ENCODE results near the gene CARD9. TPM values are rescaled to one million over a fixed set of nuclear protein-coding genes. Genes with fewer than 3 reads are reported as not detected.

CARD9 gene
- total RNA-seq, 1 experiment from 2014 or later, result 1.1 TPM

DNA sequence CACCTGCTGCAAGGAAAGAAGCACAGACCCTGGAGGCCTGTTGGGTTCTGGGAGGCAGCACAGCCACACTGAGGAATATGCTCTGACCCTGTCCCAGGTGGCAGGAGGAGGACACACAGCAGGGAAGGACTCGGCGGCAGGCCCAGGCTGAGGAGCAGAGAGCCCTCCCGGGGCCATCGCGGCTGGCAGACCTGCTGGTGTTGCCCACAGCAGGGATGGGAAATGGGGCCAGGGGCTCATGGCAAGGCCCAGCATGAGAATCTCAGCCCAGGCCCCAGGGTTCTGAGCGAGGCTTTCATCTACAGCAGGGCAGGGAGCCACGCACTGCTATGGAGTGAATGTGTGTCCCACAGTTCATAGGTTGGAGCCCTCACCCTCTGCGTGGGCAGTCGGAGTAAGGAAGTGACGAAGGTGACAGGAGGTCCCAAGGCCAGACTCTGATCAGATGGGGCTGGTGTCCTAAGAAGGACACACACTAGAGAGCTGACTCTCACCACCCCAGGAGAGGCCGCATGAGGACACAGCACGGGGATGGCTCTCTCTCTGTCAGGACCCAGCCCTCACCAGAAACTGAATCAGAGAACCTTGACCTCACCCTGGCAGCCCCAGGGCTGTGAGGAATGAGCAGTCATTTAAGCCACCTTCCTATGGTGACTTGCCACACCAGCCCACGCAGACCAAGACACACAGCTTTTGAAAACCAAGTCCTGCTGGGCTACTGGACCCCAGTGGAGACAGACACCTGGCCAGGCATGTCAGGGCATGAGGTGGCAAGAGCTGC, 56.4 kb downstream of the CARD9 start:
- DNase-seq, result no peak
- H3K9me2 ChIP-seq (replicated peaks; ENCODE audit: low read length), result no peaks in the 10 kb centered on the region
- CTCF ChIA-PET, result no interaction called here

DNA sequence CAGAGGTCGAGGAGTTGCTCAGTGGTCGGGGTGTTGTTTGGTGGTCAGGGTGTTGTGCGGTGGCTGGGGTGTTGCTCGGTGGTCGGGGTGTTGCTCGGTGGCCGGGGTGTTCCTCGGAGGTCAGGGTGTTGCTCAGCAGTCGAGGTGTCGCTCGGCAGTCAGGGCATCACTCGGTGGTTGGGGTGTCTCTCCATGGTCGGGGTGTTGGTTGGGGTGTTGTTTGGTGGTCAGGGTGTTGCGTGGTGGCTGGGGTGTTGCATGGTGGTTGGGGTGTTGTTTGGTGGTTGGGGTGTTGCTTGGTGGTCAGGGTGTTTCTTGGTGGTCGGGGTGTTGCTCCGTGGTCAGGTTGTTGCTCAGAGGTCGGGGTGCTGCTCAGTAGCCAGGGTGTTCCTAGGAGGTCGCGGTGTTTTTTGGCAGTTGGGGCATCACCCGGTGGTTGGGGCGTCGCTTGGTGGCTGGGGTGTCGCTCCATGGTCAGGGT, 57.2 kb downstream of the CARD9 start:
- Histone ChIP-seq H3K27ac (ENCODE audit: low read length) (no peak overlapping the region), H3K4me1 (ENCODE audit: insufficient read depth, low read length) (no peaks in the 10 kb centered on the region), H3K27me3 (ENCODE audit: low read length) (no peaks in the 10 kb centered on the region), H3K9ac (ENCODE audit: low read length) (no peak overlapping the region), H3K36me3 (ENCODE audit: low read depth, low read length) (no peaks in the 10 kb centered on the region), H3F3A (ENCODE audit: low read length, unreplicated experiment) (no peaks in the 10 kb centered on the region), H3K9me2 (replicated peaks; ENCODE audit: low read length) (no peaks in the 10 kb centered on the region), H2AFZ (ENCODE audit: low read length) (no peak overlapping the region), H3K4me2 (ENCODE audit: low read length) (no peak overlapping the region), H3K4me3 (ENCODE audit: low read length) (no peak overlapping the region), H3K9me3 (ENCODE audit: low read length) (no peaks in the 10 kb centered on the region), H3K79me2 (ENCODE audit: low read length) (no peaks in the 10 kb centered on the region), H4K20me1 (ENCODE audit: low read length) (no peaks in the 10 kb centered on the region)
- ChIA-PET POLR2A (ENCODE audit: unreplicated experiment) (no interaction called here), CTCF (no interaction called here)
- no peak for ATAC-seq
- TF ChIP-seq EZH2phosphoT487 (IDR thresholded peaks at IDR 0.05; ENCODE audit: borderline replicate concordance, low read length), result no peak
- no peak for TF ChIP-seq EZH2 (IDR thresholded peaks at IDR 0.05; ENCODE audit: low read length, unreplicated experiment)
- TF ChIP-seq, protein P1, sequence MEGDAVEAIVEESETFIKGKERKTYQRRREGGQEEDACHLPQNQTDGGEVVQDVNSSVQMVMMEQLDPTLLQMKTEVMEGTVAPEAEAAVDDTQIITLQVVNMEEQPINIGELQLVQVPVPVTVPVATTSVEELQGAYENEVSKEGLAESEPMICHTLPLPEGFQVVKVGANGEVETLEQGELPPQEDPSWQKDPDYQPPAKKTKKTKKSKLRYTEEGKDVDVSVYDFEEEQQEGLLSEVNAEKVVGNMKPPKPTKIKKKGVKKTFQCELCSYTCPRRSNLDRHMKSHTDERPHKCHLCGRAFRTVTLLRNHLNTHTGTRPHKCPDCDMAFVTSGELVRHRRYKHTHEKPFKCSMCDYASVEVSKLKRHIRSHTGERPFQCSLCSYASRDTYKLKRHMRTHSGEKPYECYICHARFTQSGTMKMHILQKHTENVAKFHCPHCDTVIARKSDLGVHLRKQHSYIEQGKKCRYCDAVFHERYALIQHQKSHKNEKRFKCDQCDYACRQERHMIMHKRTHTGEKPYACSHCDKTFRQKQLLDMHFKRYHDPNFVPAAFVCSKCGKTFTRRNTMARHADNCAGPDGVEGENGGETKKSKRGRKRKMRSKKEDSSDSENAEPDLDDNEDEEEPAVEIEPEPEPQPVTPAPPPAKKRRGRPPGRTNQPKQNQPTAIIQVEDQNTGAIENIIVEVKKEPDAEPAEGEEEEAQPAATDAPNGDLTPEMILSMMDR (conservative IDR thresholded peaks at IDR 0.05; ENCODE audit: low read depth, low read length), result no peak
- no TSS peak for BruUV-seq (replicated peaks)
- intact Hi-C loops (cut with micrococcal nuclease), result no loop called here
- DNase-seq, result no peak

More for the DNA sequence above, 56.4 kb downstream of the CARD9 start:
- no TSS peak for BruUV-seq (replicated peaks)
- no peaks in the 10 kb centered on the region for H3K79me2 ChIP-seq (ENCODE audit: low read length)
- POLR2A ChIA-PET (ENCODE audit: unreplicated experiment), result no interaction called here
- H3K9me3 ChIP-seq (ENCODE audit: low read length), result no peaks in the 10 kb centered on the region
- TF ChIP-seq, protein P1 (conservative IDR thresholded peaks at IDR 0.05; ENCODE audit: low read depth, low read length), result no peak
- TF ChIP-seq EZH2 (IDR thresholded peaks at IDR 0.05; ENCODE audit: low read length, unreplicated experiment) (no peak), EZH2phosphoT487 (IDR thresholded peaks at IDR 0.05; ENCODE audit: borderline replicate concordance, low read length) (no peak)
- H2AFZ ChIP-seq (ENCODE audit: low read length), result no peak overlapping the region
- H3K36me3 ChIP-seq (ENCODE audit: low read depth, low read length), result no peaks in the 10 kb centered on the region
- H3K4me2 ChIP-seq (ENCODE audit: low read length), result no peak overlapping the region
- H3K4me1 ChIP-seq (ENCODE audit: insufficient read depth, low read length), result no peaks in the 10 kb centered on the region
- no peaks in the 10 kb centered on the region for H3F3A ChIP-seq (ENCODE audit: low read length, unreplicated experiment)
- intact Hi-C loops (cut with micrococcal nuclease), result no loop called here
- no peak overlapping the region for H3K27ac ChIP-seq (ENCODE audit: low read length)
- H4K20me1 ChIP-seq (ENCODE audit: low read length), result no peaks in the 10 kb centered on the region
- ATAC-seq, result no peak
- H3K27me3 ChIP-seq (ENCODE audit: low read length), result no peaks in the 10 kb centered on the region
- H3K9ac ChIP-seq (ENCODE audit: low read length), result no peak overlapping the region
- H3K4me3 ChIP-seq (ENCODE audit: low read length), result no peak overlapping the region

DNA sequence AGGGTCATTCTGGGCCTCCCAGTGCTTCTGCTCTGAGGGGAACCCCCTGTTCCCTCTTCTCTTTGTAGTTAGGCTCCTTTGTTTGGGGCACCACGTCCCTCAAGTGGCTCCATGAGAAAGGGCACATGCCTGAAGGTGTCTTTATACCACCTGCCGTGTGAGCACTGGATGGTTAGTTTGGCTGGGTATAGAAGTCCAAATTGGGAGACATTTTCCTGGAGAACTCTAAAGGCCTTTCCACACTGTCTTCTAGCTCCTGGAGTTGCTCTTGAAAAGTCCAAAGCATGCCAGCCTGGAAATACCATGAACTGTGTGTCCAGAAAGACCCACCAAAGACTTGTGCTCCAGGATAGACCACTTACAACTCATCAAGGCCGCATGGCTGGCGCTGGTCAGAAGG, 58.5 kb downstream of the CARD9 start:
- Histone ChIP-seq H3K4me3 (ENCODE audit: low read length) (no peak overlapping the region), H3K9me3 (ENCODE audit: low read length) (no peaks in the 10 kb centered on the region), H3K9ac (ENCODE audit: low read length) (no peak overlapping the region), H3F3A (ENCODE audit: low read length, unreplicated experiment) (no peaks in the 10 kb centered on the region), H2AFZ (ENCODE audit: low read length) (no peak overlapping the region), H3K36me3 (ENCODE audit: low read depth, low read length) (no peaks in the 10 kb centered on the region), H3K4me1 (ENCODE audit: insufficient read depth, low read length) (no peaks in the 10 kb centered on the region), H4K20me1 (ENCODE audit: low read length) (no peaks in the 10 kb centered on the region), H3K27ac (ENCODE audit: low read length) (no peak overlapping the region), H3K27me3 (ENCODE audit: low read length) (no peaks in the 10 kb centered on the region), H3K79me2 (ENCODE audit: low read length) (no peaks in the 10 kb centered on the region), H3K9me2 (replicated peaks; ENCODE audit: low read length) (no peaks in the 10 kb centered on the region), H3K4me2 (ENCODE audit: low read length) (no peak overlapping the region)
- CTCF ChIA-PET, result no interaction called here
- no peak for ATAC-seq
- POLR2A ChIA-PET (ENCODE audit: unreplicated experiment), result no interaction called here
- no TSS peak for BruUV-seq (replicated peaks)
- no peak for DNase-seq
- intact Hi-C loops (cut with micrococcal nuclease), result no loop called here
- TF ChIP-seq EZH2 (IDR thresholded peaks at IDR 0.05; ENCODE audit: low read length, unreplicated experiment) (no peak), EZH2phosphoT487 (IDR thresholded peaks at IDR 0.05; ENCODE audit: borderline replicate concordance, low read length) (no peak)
- TF ChIP-seq, protein P1 (conservative IDR thresholded peaks at IDR 0.05; ENCODE audit: low read depth, low read length), result no peak
